ENCODE data around the gene CYP2B6. TPM values are rescaled to one million over a fixed set of nuclear protein-coding genes. Genes with fewer than 3 reads are reported as not detected.
"Not testable (repeated sequence)": the region's sequence is repeated elsewhere in the genome, so short reads cannot be mapped to it uniquely, and the experiment has no call there.

The CYP2B6 gene
- total and polyA plus RNA-seq, 7 donors, result 2.7 to 5.8 (median 3.0) TPM; not detected in 4

DNA sequence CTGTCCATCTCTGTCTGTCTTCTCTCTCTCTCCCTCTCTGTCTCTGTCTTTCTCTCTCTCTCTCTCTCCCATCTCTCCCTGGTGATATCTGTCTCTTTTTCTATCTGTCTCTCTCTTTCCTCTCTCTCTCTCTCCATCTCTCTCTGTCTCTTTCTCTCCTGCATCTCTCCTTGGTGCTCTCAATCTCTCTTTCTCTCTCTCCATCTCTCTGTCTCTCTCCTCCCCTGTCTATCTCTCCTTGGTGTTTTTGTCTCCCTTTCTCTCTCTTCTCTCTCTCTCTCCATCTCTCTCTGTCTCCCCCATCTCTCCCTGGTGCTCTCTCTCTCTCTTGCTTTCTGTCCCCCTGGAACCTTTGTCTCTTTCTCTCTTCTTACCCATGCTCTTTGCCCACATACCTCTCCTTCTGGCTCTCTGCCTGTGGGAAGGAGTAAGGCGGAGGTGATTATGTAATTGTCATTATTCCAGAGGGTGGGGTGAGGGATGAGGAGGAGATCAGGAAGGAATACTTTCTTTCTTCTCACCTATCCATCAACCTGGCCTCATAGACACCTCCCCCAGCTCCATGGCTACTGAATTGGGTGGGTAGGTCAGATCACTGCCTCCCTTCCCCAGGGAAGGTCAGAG is 30.9 kb upstream of the CYP2B6 start:
- TF ChIP-seq POLR2A (IDR thresholded peaks at IDR 0.05) (no peak), EP300 (IDR thresholded peaks at IDR 0.05) (no peak), POLR2AphosphoS5 (IDR thresholded peaks at IDR 0.05) (no peak)
- TF ChIP-seq, protein P1, sequence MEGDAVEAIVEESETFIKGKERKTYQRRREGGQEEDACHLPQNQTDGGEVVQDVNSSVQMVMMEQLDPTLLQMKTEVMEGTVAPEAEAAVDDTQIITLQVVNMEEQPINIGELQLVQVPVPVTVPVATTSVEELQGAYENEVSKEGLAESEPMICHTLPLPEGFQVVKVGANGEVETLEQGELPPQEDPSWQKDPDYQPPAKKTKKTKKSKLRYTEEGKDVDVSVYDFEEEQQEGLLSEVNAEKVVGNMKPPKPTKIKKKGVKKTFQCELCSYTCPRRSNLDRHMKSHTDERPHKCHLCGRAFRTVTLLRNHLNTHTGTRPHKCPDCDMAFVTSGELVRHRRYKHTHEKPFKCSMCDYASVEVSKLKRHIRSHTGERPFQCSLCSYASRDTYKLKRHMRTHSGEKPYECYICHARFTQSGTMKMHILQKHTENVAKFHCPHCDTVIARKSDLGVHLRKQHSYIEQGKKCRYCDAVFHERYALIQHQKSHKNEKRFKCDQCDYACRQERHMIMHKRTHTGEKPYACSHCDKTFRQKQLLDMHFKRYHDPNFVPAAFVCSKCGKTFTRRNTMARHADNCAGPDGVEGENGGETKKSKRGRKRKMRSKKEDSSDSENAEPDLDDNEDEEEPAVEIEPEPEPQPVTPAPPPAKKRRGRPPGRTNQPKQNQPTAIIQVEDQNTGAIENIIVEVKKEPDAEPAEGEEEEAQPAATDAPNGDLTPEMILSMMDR (IDR thresholded peaks at IDR 0.05), result no peak
- Histone ChIP-seq H3K4me1 (no peaks in the 10 kb centered on the region), H3K27ac (no peak overlapping the region), H3K9me3 (peaks cover 0 to 12% (median 1%) of the 10 kb centered on the region in 4 donors), H3K4me3 (no peak overlapping the region), H3K27me3 (no peaks in the 10 kb centered on the region), H3K36me3 (no peaks in the 10 kb centered on the region)
- 19 to 38% methylated on average over 1 of the region's 1 CpG for whole genome bisulfite sequencing, 2 donors
- intact Hi-C loops (cut with DNase I), result no loop called here
- no peak for DNase-seq

DNA sequence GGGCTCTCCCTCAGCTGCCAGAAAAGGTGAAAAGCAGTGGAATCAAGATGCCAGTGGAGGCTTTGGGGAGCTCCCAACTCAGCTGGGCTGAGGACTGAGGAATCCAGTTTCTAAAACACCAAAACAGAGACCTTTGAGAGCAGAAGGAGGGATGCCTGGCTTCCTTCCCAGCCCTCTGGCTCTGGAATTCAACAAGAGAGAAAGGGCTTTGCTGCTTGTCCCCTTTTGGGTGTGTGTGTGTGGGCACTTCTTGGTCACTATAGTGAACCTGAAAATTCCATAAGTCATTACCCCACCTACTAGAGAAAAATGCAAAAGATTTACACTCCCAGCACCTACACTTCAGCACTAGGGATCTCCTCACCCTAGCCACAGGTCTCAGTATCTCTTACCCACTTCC is 30.3 kb upstream of the CYP2B6 start:
- intact Hi-C loops (cut with DNase I), result no loop called here
- no peaks in the 10 kb centered on the region for H3K36me3 ChIP-seq
- H3K4me1 ChIP-seq, result no peaks in the 10 kb centered on the region
- H3K27ac ChIP-seq, result no peak overlapping the region
- DNase-seq, result no peak
- no peak overlapping the region for H3K4me3 ChIP-seq
- TF ChIP-seq POLR2AphosphoS5 (IDR thresholded peaks at IDR 0.05), result no peak
- TF ChIP-seq EP300 (IDR thresholded peaks at IDR 0.05), result no peak
- TF ChIP-seq, protein P1 (IDR thresholded peaks at IDR 0.05), result no peak
- no peak for TF ChIP-seq POLR2A (IDR thresholded peaks at IDR 0.05)
- H3K9me3 ChIP-seq, result peaks cover 0 to 6% (median 0%) of the 10 kb centered on the region in 4 donors
- no peaks in the 10 kb centered on the region for H3K27me3 ChIP-seq

DNA sequence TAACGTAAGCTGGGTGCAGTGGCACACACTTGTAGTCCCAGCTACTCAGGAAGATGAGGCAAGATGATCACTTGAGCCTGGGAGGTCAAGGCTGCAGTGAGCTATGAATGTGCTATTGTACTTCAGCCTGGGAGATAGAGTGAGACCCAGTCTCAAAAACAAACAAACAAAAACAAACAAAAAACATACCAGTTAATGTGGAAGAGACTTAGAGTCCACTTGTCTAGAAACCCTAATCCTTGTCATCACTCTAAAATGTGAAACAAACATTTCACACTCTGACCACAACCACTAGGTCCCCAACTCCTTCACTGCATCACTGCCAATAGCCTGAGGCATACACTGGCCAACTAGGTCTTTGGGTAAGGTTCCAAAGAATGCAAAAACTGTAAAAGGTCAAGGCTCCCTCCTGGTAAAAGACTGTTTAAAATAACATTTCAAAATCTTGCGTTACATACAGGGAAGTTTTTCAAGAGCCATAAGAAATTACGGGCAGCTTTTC is 28.6 kb upstream of the CYP2B6 start:
- no peaks in the 10 kb centered on the region for H3K36me3 ChIP-seq
- H3K27me3 ChIP-seq, result no peaks in the 10 kb centered on the region
- H3K27ac ChIP-seq, result no peak overlapping the region
- 40 to 62% methylated on average over 3 of the region's 3 CpGs for WGBS, 2 donors
- intact Hi-C loops (cut with DNase I), result no loop called here
- H3K4me1 ChIP-seq, result no peaks in the 10 kb centered on the region
- no peaks in the 10 kb centered on the region for H3K9me3 ChIP-seq
- DNase-seq, result no peak
- TF ChIP-seq POLR2A (IDR thresholded peaks at IDR 0.05), result no peak
- TF ChIP-seq POLR2AphosphoS5 (IDR thresholded peaks at IDR 0.05), result no peak
- TF ChIP-seq, protein P1 (IDR thresholded peaks at IDR 0.05), result no peak
- no peak for TF ChIP-seq EP300 (IDR thresholded peaks at IDR 0.05)
- no peak overlapping the region for H3K4me3 ChIP-seq

DNA sequence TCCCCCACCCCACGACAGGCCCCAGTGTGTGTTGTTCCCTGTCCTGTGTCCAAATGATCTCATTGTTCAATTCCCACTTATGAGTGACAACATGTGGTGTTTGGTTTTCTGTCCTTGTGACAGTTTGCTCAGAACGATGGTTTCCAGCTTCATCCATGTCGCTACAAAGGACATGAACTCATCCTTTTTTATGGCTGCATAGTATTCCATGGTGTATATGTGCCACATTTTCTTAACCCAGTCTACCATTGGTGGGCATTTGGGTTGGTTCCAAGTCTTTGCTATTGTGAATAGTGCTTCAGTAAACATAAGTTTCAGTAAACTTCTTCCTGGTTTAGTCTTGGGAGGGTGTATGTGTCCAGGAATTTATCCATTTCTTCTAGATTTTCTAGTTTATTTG is 26.7 kb upstream of the CYP2B6 start:
- H3K9me3 ChIP-seq; DNase-seq; H3K4me1 ChIP-seq; intact Hi-C loops (cut with DNase I); H3K27me3 ChIP-seq; H3K36me3 ChIP-seq; H3K4me3 ChIP-seq; H3K27ac ChIP-seq: not testable (repeated sequence)
- WGBS, 2 donors, result 89 to 92% methylated on average over 3 of the region's 3 CpGs

DNA sequence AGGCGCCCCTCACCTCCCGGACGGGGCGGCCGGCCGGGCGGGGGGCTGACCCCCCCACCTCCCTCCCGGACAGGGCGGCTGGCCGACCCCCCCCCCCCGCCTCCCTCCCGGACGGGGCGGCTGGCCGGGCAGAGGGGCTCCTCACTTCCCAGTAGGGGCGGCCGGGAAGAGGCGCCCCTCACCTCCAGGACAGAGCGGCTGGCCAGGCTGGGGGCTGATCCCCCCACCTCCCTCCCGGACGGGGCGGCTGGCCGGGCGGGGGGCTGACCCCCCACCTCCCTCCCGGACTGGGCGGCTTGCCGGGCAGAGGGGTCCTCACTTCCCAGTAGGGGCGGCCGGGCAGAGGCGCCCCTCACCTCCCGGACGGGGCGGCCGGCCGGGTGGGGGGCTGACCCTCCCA is 25.7 kb upstream of the CYP2B6 start:
- H3K36me3 ChIP-seq; H3K27me3 ChIP-seq; H3K4me3 ChIP-seq; H3K27ac ChIP-seq; H3K4me1 ChIP-seq; DNase-seq; H3K9me3 ChIP-seq; intact Hi-C loops (cut with DNase I): not testable (repeated sequence)
- 96 to 98% methylated on average over 24 to 28 of the region's 35 CpGs for WGBS, 2 donors

DNA sequence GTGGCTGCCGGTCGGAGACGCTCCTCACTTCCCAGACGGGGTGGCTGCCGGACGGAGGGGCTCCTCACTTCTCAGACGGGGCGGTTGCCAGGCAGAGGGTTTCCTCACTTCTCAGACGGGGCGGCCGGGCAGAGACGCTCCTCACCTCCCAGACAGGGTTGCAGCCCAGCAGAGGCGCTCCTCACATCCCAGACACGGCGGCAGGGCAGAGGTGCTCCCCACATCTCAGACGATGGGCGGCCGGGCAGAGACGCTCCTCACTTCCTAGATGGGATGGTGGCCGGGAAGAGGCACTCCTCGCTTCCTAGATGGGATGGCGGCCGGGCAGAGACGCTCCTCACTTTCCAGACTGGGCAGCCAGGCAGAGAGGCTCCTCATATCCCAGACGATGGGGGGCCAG is 24.5 kb upstream of the CYP2B6 start:
- H3K4me1 ChIP-seq; H3K36me3 ChIP-seq; H3K27ac ChIP-seq; H3K9me3 ChIP-seq; intact Hi-C loops (cut with DNase I); H3K27me3 ChIP-seq; DNase-seq; H3K4me3 ChIP-seq: not testable (repeated sequence)
- 93 to 95% methylated on average over 24 to 25 of the region's 25 CpGs for WGBS, 2 donors

DNA sequence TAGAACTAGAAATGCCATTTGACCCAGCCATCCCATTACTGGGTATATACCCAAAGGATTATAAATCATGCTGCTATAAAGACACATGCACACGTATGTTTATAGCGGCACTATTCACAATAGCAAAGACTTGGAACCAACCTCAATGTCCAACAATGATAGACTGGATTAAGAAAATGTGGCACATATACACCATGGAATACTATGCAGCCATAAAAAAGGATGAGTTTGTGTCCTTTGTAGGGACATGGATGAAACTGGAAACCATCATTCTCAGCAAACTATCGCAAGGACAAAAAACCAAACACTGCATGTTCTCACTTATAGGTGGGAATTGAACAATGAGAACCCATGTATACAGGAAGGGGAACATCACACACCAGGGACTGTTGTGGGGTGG is 23.0 kb upstream of the CYP2B6 start:
- H3K27me3 ChIP-seq; DNase-seq; H3K4me3 ChIP-seq; H3K9me3 ChIP-seq; intact Hi-C loops (cut with DNase I); H3K27ac ChIP-seq; H3K4me1 ChIP-seq; H3K36me3 ChIP-seq: not testable (repeated sequence)
- 96 to 98% methylated on average over 3 of the region's 3 CpGs for WGBS, 2 donors

DNA sequence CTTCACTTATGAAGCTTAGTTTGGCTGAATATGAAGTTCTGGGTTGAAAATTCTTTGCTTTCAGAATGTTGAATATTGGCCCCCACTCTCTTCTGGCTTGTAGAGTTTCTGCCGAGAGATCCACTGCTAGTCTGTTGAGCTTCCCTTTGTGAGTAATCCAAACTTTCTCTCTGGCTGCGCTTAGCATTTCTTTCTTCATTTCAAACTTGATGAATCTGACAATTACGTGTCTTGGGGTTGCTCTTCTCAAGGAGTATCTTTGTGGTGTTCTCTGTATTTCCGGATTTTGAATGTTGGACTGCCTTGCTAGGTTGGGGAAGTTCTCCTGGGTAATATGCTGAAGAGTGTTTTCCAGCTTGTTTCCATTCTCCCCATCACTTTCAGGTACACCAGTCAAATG is 21.4 kb upstream of the CYP2B6 start:
- H3K4me1 ChIP-seq; H3K9me3 ChIP-seq; intact Hi-C loops (cut with DNase I); H3K4me3 ChIP-seq; H3K36me3 ChIP-seq; H3K27ac ChIP-seq; H3K27me3 ChIP-seq; DNase-seq: not testable (repeated sequence)
- WGBS, 2 donors, result 86 to 93% methylated on average over 4 of the region's 4 CpGs

DNA sequence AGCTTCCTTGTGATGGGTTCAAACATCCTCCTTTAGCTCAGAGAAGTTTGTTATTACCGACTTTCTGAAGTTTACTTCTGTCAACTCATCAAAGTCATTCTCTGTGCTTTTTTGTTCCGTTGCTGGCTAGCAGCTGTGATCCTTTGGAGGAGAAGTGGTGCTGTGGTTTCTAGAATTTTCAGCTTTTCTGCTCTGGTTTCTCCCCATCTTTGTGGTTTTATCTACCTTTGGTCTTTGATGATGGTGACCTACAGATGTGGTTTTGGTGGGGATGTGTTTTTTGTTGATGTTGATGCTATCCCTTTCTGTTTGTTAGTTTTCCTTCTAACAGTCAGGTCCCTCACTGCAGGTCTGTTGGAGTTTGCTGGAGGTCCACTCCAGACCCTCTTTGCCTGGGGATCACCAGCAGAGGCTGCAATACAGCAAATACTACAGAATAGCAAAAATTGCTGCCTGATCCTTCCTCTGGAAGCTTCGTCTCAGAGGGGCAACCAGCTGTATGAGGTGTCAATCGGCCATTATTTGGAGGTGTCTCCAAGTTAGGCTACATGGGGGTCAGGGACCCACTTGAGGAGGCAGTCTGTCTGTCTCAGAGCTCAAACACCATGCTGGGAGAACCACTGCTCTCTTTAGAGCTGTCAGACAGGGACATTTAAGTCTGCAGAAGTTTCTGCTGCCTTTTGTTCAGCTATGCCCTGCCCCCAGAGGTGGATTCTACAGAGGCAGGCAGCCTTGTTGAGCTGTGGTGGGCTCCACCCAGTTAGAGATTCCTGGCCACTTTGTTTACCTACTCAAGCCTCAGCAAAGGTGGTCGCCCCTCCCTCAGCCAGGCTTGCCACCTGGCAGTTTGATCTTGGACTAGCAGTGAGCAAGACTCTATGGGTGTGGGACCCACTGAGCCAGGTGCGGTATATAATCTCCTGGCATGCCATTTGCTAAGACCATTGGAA is 20.4 kb upstream of the CYP2B6 start:
- H3K27ac ChIP-seq; H3K4me1 ChIP-seq; H3K4me3 ChIP-seq; H3K9me3 ChIP-seq; H3K36me3 ChIP-seq; H3K27me3 ChIP-seq; intact Hi-C loops (cut with DNase I); DNase-seq: not testable (repeated sequence)
- 64 to 77% methylated on average over 6 of the region's 6 CpGs for WGBS, 2 donors

All from sigmoid colon (tissue), 7 donors.